Fibroblast of skin of right biceps (primary cell): ENCODE data around the gene CFI.

Experiments used
- DNase-seq: peaks from one replicate; pipeline ENCODE4 v3.0.0-alpha.2; 2013

The CFI gene

GRCh38 chr4:109801895-109802319 is at the start of gene CFI:
TSS of gene CFI (minus strand) at chr4:109801999. CDS start at chr4:109801971, 28 bp downstream.
- DNase-seq, result peak; percentile 84

- no peak for DNase-seq
Measured at GRCh38 chr4:109850601-109851000, 48.8 kb upstream of the CFI start.

GRCh38 chr4:109848501-109848900 is 46.7 kb upstream of the CFI start:
- no peak for DNase-seq

GRCh38 chr4:109847896-109848442 is 46.2 kb upstream of the CFI start, which contains the start of gene LRIT3:
TSS of gene LRIT3 (plus strand) at chr4:109848107. CDS start at chr4:109848202, 95 bp downstream.
- DNase-seq, result no peak

- no peak for DNase-seq
Measured at GRCh38 chr4:109846395-109847098, 44.7 kb upstream of the CFI start.

GRCh38 chr4:109836985-109837384 is 35.2 kb upstream of the CFI start:
- DNase-seq, result no peak

- no peak for DNase-seq
Measured at GRCh38 chr4:109833756-109834155, 32.0 kb upstream of the CFI start.

- no peak for DNase-seq
Measured at GRCh38 chr4:109827672-109828071, 25.9 kb upstream of the CFI start, which contains the start of gene RRH. TSS of gene RRH (plus strand) at chr4:109827972. CDS start at chr4:109828028, 56 bp downstream.

GRCh38 chr4:109826719-109827118 is 24.9 kb upstream of the CFI start:
- peak; percentile 6 for DNase-seq

GRCh38 chr4:109821185-109821584 is 19.4 kb upstream of the CFI start:
- DNase-seq, result no peak

GRCh38 chr4:109820563-109820962 is 18.8 kb upstream of the CFI start:
- no peak for DNase-seq

GRCh38 chr4:109818268-109818667 is 16.5 kb upstream of the CFI start:
- no peak for DNase-seq

GRCh38 chr4:109816894-109817293 is 15.1 kb upstream of the CFI start:
- DNase-seq, result no peak

GRCh38 chr4:109816082-109816442 is 14.3 kb upstream of the CFI start:
- DNase-seq, result no peak

- DNase-seq, result peak; percentile 92
Measured at GRCh38 chr4:109815151-109816081, 13.6 kb upstream of the CFI start, which contains the start of gene GAR1. TSS of gene GAR1 (plus strand) at chr4:109815762. CDS start at chr4:109816165, 403 bp downstream.

GRCh38 chr4:109811707-109812106 is 9.9 kb upstream of the CFI start:
- no peak for DNase-seq

GRCh38 chr4:109810552-109811387 is 9.0 kb upstream of the CFI start:
- DNase-seq, result no peak

GRCh38 chr4:109809655-109810054 is 7.9 kb upstream of the CFI start:
- no peak for DNase-seq

- DNase-seq, result peak; percentile 75
Measured at GRCh38 chr4:109803924-109804571, 2.2 kb upstream of the CFI start.

GRCh38 chr4:109801099-109801789 is 555 bp downstream of the CFI start:
- no peak for DNase-seq

GRCh38 chr4:109798866-109799265 is 2.9 kb downstream of the CFI start:
- DNase-seq, result no peak
